Type B pancreatic cell (in vitro differentiated cells): ENCODE results near the gene SHC1. TPM values are rescaled to one million over a fixed set of nuclear protein-coding genes. Genes with fewer than 3 reads are reported as not detected.

ENCODE experiments used
- DNase-seq: peaks from one replicate; pipeline ENCODE4 v3.0.0; 2021; ENCODE audit warnings: mixed read lengths; ENCODE audit not compliant: unreplicated experiment; ENCODE audit errors: extremely low spot score
- H3K27ac Mint-ChIP-seq: 2 replicates; pipeline ENCODE4 v1.8.0; 2021; ENCODE audit warnings: mild to moderate bottlenecking, mixed read lengths
- H3K27me3 Mint-ChIP-seq: 2 replicates; pipeline ENCODE4 v1.8.0; 2021; ENCODE audit warnings: mixed read lengths
- H3K36me3 Mint-ChIP-seq: 2 replicates; pipeline ENCODE4 v1.8.0; 2021; ENCODE audit warnings: mixed read lengths
- H3K4me1 Mint-ChIP-seq: one replicate; pipeline ENCODE4 v1.8.0; 2021; ENCODE audit warnings: mixed read lengths; ENCODE audit not compliant: unreplicated experiment
- H3K4me3 Mint-ChIP-seq: 2 replicates; pipeline ENCODE4 v1.8.0; 2021; ENCODE audit warnings: mild to moderate bottlenecking, mixed read lengths
- H3K9me3 Mint-ChIP-seq: 2 replicates; pipeline ENCODE4 v1.8.0; 2021; ENCODE audit warnings: mixed read lengths
- CTCF ChIP-seq: fragments of 200-600 bp; sonication (generic); conservative IDR thresholded peaks from 2 replicates; pipeline ENCODE4 v1.5.0; 2021; ENCODE audit warnings: antibody characterized with exemption, mild to moderate bottlenecking
- long read RNA-seq: library from polyadenylated mRNA; unstranded; transcript quantifications from one replicate; pipeline ENCODE4 v2.0.0, GENCODE V29; 2020
- total RNA-seq: library from RNA; stranded (reverse); gene quantifications from 2 replicates; pipeline ENCODE4 v1.2.1, GENCODE V29; 2021; ENCODE audit warnings: low replicate concordance

The SHC1 gene
- total RNA-seq: 65.3 and 87.8 TPM in 2 replicates
- long read RNA-seq, partial matches to known transcripts: 1 of 13 reads
- long read RNA-seq, other reads (novel, unspliced or antisense): 8 of 13 reads

GRCh38 chr1:154970631-154971340 is at the start of gene SHC1:
Gene SHC1, minus strand, starts transcription at chr1:154970747. Its CDS starts 221 bp downstream, at chr1:154970526.
- peaks cover 7% of the 10 kb centered on the region for H3K36me3 Mint-ChIP-seq
- peaks cover 36% of the 10 kb centered on the region for H3K4me1 Mint-ChIP-seq
- H3K9me3 Mint-ChIP-seq: no peaks in the 10 kb centered on the region
- no peaks in the 10 kb centered on the region for H3K27me3 Mint-ChIP-seq
- H3K4me3 Mint-ChIP-seq: peak within 1 kb of the TSS; percentile 89
- peak; percentile 85 for DNase-seq
- peak within 1 kb of the TSS; percentile 95 for H3K27ac Mint-ChIP-seq
- no peak for TF ChIP-seq CTCF

- Mint-ChIP-seq H3K36me3 (no peaks in the 10 kb centered on the region), H3K27me3 (no peaks in the 10 kb centered on the region), H3K9me3 (no peaks in the 10 kb centered on the region), H3K4me3 (peak overlapping the region; percentile 58), H3K4me1 (peaks cover 25% of the 10 kb centered on the region), H3K27ac (peak overlapping the region; percentile 49)
- no peak for DNase-seq
- no peak for TF ChIP-seq CTCF
Measured at GRCh38 chr1:155019377-155020245, 49.1 kb upstream of the SHC1 start.

GRCh38 chr1:155018617-155019348 is 48.2 kb upstream of the SHC1 start:
- no peaks in the 10 kb centered on the region for H3K27me3 Mint-ChIP-seq
- peak overlapping the region; percentile 43 for H3K4me3 Mint-ChIP-seq

GRCh38 chr1:155017946-155018316 is 47.4 kb upstream of the SHC1 start:
- Mint-ChIP-seq H3K27ac (peak overlapping the region; percentile 50), H3K9me3 (no peaks in the 10 kb centered on the region), H3K27me3 (no peaks in the 10 kb centered on the region), H3K4me1 (peaks cover 27% of the 10 kb centered on the region), H3K36me3 (no peaks in the 10 kb centered on the region), H3K4me3 (peak overlapping the region; percentile 68)
- TF ChIP-seq CTCF: no peak
- no peak for DNase-seq

More at GRCh38 chr1:155018617-155019348, 48.2 kb upstream of the SHC1 start:
- DNase-seq: no peak
- Mint-ChIP-seq H3K9me3 (no peaks in the 10 kb centered on the region), H3K4me1 (peaks cover 25% of the 10 kb centered on the region), H3K27ac (peak overlapping the region; percentile 49), H3K36me3 (no peaks in the 10 kb centered on the region)
- no peak for TF ChIP-seq CTCF
